ENCODE results near the gene MCF2L.

- TF ChIP-seq, protein P1, sequence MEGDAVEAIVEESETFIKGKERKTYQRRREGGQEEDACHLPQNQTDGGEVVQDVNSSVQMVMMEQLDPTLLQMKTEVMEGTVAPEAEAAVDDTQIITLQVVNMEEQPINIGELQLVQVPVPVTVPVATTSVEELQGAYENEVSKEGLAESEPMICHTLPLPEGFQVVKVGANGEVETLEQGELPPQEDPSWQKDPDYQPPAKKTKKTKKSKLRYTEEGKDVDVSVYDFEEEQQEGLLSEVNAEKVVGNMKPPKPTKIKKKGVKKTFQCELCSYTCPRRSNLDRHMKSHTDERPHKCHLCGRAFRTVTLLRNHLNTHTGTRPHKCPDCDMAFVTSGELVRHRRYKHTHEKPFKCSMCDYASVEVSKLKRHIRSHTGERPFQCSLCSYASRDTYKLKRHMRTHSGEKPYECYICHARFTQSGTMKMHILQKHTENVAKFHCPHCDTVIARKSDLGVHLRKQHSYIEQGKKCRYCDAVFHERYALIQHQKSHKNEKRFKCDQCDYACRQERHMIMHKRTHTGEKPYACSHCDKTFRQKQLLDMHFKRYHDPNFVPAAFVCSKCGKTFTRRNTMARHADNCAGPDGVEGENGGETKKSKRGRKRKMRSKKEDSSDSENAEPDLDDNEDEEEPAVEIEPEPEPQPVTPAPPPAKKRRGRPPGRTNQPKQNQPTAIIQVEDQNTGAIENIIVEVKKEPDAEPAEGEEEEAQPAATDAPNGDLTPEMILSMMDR (optimal IDR thresholded peaks at IDR 0.05 in 1 of 3, IDR thresholded peaks at IDR 0.05 in 1 of 3, conservative IDR thresholded peaks at IDR 0.05 in 1 of 3; ENCODE audit: extremely low read depth in 1 of 3, insufficient read depth in 2 of 3, low read length in 3 of 3), result no peak
- no peak for TF ChIP-seq EZH2 (IDR thresholded peaks at IDR 0.05; ENCODE audit: low read length)
Observed at GRCh38 chr13:112930192-112930591, 38.8 kb upstream of the MCF2L start.

Measured in keratinocyte (primary cell).